ENCODE data around the gene ZNF438. TPM values are rescaled to one million over a fixed set of nuclear protein-coding genes. Genes with fewer than 3 reads are reported as not detected.

Gene ZNF438
- total RNA-seq, 1 donor, result 4.3 TPM

GRCh38 chr10:30898964-30899363, 132.7 kb downstream of the ZNF438 start:
- Histone ChIP-seq H3K36me3 (ENCODE audit: insufficient read depth, low read length) (no peaks in the 10 kb centered on the region), H3K9me3 (ENCODE audit: low read depth, low read length) (no peaks in the 10 kb centered on the region), H3K27me3 (ENCODE audit: insufficient read depth, low read length) (no peaks in the 10 kb centered on the region), H4K20me1 (ENCODE audit: insufficient read depth, low read length) (no peaks in the 10 kb centered on the region), H2AFZ (ENCODE audit: low read length) (no peak overlapping the region), H3K4me1 (ENCODE audit: insufficient read depth, low read length) (no peaks in the 10 kb centered on the region), H3K4me3 (ENCODE audit: insufficient read depth, low read length) (no peak overlapping the region), H3K79me2 (ENCODE audit: insufficient read depth, low read length) (no peaks in the 10 kb centered on the region), H3K27ac (ENCODE audit: low read depth, low read length) (no peak overlapping the region), H3K4me2 (ENCODE audit: insufficient read depth, low read length) (no peak overlapping the region)
- DNase-seq (ENCODE audit: insufficient read length, low spot score, missing footprints), result no peak
- TF ChIP-seq CTCF (IDR thresholded peaks at IDR 0.05; ENCODE audit: extremely low read depth, low read depth, low read length), result no peak

GRCh38 chr10:30897547-30897946, 134.1 kb downstream of the ZNF438 start:
- no peak for TF ChIP-seq CTCF (IDR thresholded peaks at IDR 0.05; ENCODE audit: extremely low read depth, low read depth, low read length)

GRCh38 chr10:30897048-30897447, 134.6 kb downstream of the ZNF438 start:
- H3K36me3 ChIP-seq (ENCODE audit: insufficient read depth, low read length), result no peaks in the 10 kb centered on the region
- no peak overlapping the region for H2AFZ ChIP-seq (ENCODE audit: low read length)
- no peaks in the 10 kb centered on the region for H3K9me3 ChIP-seq (ENCODE audit: low read depth, low read length)
- H3K4me3 ChIP-seq (ENCODE audit: insufficient read depth, low read length), result no peak overlapping the region
- no peaks in the 10 kb centered on the region for H3K79me2 ChIP-seq (ENCODE audit: insufficient read depth, low read length)
- DNase-seq (ENCODE audit: insufficient read length, low spot score, missing footprints), result no peak
- no peak overlapping the region for H3K27ac ChIP-seq (ENCODE audit: low read depth, low read length)
- H4K20me1 ChIP-seq (ENCODE audit: insufficient read depth, low read length), result no peaks in the 10 kb centered on the region
- no peaks in the 10 kb centered on the region for H3K27me3 ChIP-seq (ENCODE audit: insufficient read depth, low read length)
- TF ChIP-seq CTCF (IDR thresholded peaks at IDR 0.05; ENCODE audit: extremely low read depth, low read depth, low read length), result no peak
- peaks cover 2% of the 10 kb centered on the region for H3K4me1 ChIP-seq (ENCODE audit: insufficient read depth, low read length)
- H3K4me2 ChIP-seq (ENCODE audit: insufficient read depth, low read length), result no peak overlapping the region

More at GRCh38 chr10:30897547-30897946, 134.1 kb downstream of the ZNF438 start:
- no peak overlapping the region for H3K27ac ChIP-seq (ENCODE audit: low read depth, low read length)
- no peak overlapping the region for H3K4me3 ChIP-seq (ENCODE audit: insufficient read depth, low read length)
- H3K79me2 ChIP-seq (ENCODE audit: insufficient read depth, low read length), result no peaks in the 10 kb centered on the region
- no peaks in the 10 kb centered on the region for H3K27me3 ChIP-seq (ENCODE audit: insufficient read depth, low read length)
- H3K9me3 ChIP-seq (ENCODE audit: low read depth, low read length), result no peaks in the 10 kb centered on the region
- DNase-seq (ENCODE audit: insufficient read length, low spot score, missing footprints), result no peak
- H3K36me3 ChIP-seq (ENCODE audit: insufficient read depth, low read length), result no peaks in the 10 kb centered on the region
- no peak overlapping the region for H2AFZ ChIP-seq (ENCODE audit: low read length)
- peaks cover 2% of the 10 kb centered on the region for H3K4me1 ChIP-seq (ENCODE audit: insufficient read depth, low read length)
- H3K4me2 ChIP-seq (ENCODE audit: insufficient read depth, low read length), result no peak overlapping the region
- H4K20me1 ChIP-seq (ENCODE audit: insufficient read depth, low read length), result no peaks in the 10 kb centered on the region

- Histone ChIP-seq H3K27ac (ENCODE audit: low read depth, low read length) (no peak overlapping the region), H3K4me3 (ENCODE audit: insufficient read depth, low read length) (no peak overlapping the region), H3K36me3 (ENCODE audit: insufficient read depth, low read length) (no peaks in the 10 kb centered on the region), H2AFZ (ENCODE audit: low read length) (no peak overlapping the region), H3K4me1 (ENCODE audit: insufficient read depth, low read length) (peaks cover 2% of the 10 kb centered on the region), H4K20me1 (ENCODE audit: insufficient read depth, low read length) (no peaks in the 10 kb centered on the region), H3K9me3 (ENCODE audit: low read depth, low read length) (no peaks in the 10 kb centered on the region), H3K4me2 (ENCODE audit: insufficient read depth, low read length) (no peak overlapping the region), H3K27me3 (ENCODE audit: insufficient read depth, low read length) (no peaks in the 10 kb centered on the region), H3K79me2 (ENCODE audit: insufficient read depth, low read length) (no peaks in the 10 kb centered on the region)
- no peak for DNase-seq (ENCODE audit: insufficient read length, low spot score, missing footprints)
- TF ChIP-seq CTCF (IDR thresholded peaks at IDR 0.05; ENCODE audit: extremely low read depth, low read depth, low read length), result no peak
Measured at GRCh38 chr10:30894221-30894620, 137.4 kb downstream of the ZNF438 start.

Measured in osteoblast (primary cell).